ENCODE measurements around the gene TANC1. TPM values are rescaled to one million over a fixed set of nuclear protein-coding genes. Genes with fewer than 3 reads are reported as not detected.

Gene TANC1
- polyA plus RNA-seq, 1 donor = 29.3 TPM

DNA sequence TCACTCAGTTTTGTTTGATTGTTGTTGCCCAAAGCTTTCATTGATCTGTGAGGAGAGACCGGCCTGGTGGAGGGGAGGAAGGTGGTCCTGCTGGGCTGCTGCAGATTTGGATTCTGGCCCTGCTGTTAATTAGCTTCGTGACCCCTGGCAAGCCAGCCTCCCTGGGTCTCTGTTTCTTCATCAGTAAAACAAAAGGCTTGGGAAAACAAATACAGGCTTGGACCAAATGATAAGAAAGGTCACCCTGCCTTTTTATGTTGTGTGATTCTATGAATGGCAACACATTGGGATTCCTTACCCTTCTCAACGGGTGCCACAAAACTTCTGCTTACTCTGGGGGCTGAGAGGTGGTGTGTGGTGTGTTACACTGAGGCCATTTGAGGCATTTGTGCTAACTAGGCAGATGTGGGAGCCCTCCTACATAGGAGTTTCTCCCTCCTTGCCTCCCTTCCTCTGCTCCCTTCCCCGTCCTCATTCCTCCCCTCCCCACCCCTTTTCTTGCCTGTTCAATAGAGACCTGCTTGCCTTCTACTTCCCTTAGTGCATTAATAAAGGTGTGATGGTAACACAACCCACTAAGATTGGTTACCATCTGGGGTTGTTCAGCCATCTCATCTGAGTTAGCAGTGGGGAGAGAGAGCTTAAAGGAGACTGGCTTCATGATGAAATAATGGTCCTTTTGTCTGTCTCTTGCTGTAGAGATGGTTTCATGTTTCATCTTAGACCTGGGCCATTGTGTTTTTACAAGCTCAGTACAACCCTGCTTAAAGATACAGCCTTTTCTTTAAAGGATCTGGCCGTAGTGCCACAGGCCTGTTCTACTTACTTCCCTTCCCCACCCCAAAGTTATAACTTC lies 96.2 kb downstream of the TANC1 start:
- DNase-seq = no peak

DNA sequence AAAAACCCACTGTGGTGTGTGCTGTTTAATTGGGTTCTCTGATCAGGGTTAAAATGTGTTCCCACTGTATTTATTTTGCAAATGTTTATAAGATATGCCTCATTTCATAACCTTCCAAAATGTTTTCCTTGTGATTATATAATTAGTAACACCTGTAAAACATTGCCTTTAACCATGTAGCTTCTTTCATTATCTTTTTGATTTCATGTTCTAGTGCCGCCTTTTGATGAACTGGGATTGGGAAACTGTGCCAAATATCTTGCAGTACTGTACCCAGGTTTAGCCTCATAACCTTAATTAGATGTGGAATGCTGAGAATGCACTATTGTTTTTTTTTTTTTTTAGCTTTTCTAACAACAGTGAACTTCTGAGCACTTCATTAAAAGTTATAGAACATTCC lies 96.9 kb downstream of the TANC1 start:
- DNase-seq = no peak

DNA sequence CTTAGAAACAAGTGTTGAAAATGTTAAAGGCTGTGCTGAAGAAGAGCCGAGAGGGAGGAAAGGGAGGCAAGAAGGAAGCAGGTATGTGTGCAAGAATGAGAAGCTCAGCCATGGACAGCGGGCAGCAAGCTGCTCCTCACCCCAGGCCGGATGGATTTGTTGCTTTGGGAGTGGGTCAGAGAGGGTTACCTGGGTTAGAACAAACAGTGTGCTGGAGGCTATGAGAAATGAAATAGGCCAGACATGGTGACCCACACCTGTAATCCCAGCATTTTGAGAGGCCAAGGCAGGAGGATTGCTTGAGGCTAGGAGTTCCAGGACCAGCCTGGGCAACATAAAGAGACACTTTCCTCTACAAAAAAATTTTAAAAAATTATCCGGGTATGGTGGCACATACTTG lies 97.5 kb downstream of the TANC1 start:
- no peak for DNase-seq

DNA sequence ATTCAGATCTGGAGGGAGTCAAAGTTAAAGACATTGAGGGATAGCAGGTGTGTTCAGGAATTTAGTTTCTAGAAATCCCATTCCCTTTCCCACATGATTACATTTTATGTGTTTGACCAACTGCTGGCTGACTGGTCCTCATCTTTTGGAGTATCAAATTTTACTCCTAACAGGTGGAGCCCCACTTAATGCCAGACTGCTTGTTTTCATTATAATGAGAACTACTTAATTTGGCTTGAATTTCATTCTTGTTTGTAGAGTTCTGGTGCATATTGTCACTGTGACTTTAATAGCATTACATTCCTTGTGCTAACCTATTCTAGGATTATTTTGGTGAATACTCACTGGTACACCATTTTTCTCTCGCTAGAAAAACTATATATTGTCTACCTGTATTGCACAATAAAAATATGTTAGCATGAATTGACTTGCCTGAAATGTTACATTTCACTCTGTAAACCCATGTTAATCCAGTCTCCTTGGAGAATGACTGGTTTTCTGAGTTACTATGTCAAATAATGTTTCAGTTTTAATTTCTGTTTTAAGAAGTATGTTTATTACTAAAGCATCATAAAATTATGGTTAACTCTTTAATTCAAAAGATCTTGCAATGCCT lies 98.2 kb downstream of the TANC1 start:
- DNase-seq = no peak

DNA sequence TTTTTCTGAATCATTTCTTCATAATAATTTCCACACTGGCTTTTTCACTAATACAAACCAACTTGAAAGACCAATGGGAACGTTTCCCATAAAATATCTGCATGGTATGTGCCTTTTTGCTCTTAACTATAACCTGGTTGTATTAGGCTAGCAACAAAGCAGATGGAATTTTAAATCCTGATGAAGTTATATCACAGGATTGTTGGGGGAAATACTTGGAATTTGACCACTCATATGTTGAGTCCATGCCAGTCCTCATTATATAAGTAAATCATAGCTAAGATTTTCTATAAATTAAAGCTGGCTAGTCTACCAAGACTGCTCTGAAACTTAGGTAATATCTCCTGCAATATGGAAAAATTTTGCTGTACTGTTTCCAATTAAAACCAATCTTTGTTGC lies 99.5 kb downstream of the TANC1 start:
- no peak for DNase-seq

DNA sequence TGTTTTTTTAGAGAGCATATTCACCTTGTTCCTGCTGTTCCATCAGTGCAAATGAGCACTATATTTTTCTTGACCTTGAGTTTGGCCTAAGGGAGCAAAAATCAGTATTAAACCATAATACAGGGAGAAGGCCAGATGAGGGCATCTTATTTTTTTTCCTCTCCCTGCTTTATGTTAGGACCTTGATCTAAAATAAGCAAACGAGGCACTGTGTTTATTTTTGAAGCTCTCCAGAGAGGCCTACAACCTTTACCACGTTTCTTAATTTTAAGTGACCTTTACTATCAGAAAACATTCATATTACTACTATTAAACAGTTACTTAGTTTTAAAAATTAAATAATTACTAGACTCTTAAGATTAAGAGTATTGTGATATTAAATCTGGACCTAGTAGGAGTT lies 100.8 kb downstream of the TANC1 start:
- DNase-seq = no peak

DNA sequence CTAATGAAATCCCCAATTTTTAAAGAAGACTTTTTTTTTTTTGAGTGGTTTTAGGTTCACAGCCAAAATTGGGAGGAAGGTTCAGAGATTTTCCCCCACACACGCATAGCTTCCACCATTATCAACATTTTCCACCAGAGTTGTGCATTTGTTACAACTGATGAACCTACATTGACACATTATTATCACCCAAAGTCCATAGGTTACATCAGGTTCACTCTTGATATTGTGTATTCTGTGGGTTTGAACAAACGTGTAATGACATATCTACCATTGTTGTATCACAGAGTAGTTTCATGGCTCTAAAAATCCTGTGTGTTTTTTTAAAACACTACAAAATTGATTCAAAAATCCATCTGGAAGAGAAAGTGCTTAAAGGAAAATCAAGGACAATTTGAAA lies 101.8 kb downstream of the TANC1 start:
- no peak for DNase-seq

DNA sequence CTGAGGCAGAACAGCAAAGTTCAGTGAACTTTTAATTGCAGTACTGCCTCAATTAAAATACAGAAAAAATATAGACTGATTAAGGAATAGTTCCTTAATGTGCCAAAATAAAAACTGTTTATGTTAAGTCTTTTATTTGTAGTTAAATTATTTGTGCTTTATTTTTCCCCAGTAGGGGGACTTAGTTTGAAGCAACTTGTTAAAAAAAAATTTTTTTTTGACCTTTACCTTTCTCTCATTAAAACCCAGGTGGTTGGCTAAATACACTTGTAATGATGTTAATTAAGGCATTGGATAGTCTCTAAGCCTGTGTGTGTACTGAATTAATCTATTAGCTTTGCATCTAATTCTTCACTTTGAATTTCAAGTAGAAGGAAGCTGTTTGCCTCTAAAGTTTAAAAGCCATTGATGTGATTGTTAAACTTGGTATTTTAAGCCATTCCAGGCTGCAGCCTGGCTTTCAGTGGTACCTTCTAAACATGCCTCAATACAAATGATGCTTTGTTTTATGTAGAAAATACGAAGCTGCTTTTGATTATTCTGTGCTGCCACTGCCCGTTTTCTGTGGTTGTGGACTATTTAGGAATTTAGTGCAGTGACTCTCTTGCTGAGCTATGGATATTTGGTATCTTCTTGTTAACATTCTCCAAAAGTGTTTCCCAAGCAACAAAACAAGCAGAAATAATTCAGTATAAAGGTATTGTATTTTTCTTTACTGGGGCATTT lies 102.9 kb downstream of the TANC1 start:
- DNase-seq = no peak

DNA sequence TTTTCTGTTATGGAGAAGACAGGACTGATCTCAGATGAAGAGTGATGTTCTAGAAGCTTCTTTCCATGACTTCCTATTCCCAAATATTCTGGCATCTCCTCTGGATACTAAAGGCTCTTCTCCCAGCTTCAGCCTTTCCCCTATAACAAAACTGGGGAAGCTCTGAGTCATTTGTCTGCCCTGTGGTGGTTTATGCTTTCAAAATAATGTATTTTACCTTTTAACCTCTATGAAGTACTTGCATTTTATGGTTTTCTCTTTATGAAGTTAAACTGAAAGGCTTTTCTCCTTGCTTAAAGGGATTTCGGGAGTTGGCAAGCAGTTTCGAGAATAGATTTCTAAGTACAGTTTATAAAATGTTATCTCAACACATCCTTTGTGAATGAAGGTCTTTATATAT lies 104.4 kb downstream of the TANC1 start:
- no peak for DNase-seq

DNA sequence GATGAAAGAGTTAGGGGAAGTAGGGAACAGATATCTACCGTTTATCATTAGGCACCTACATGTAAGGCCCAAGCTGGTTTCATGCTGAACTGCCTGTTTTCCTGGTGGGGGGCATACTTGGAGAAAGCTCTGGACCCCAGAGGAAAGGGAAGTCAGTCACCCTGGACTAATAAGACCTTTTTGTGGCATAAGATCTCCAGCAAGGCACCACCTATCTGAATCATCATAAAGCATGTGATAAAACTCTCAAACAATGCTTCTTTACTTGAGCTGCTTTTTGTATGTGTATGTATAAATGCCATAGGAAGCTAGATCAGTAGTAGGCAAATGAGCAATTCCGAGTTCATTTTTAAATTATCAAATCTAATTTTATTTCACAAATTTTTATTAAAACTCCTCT lies 104.8 kb downstream of the TANC1 start:
- DNase-seq = no peak

DNA sequence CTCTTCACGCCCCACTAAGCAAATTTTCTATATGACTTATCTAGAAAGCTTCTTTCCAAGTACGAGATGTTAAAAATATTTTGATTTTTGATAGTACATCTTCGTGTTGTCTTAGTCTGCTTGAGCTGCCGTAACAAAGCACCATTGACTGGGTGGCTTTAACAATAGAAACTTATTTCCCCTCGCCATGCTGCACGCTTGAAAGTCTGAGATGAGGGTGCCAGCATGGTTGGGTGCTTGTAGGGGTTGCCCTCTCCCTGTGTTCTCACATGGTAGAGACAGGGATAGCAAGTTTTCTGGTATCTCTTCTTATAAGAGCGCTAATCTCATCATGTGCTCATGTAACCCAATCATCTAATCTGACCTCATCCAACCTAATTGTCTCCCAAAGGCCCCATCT lies 106.2 kb downstream of the TANC1 start:
- DNase-seq = no peak

DNA sequence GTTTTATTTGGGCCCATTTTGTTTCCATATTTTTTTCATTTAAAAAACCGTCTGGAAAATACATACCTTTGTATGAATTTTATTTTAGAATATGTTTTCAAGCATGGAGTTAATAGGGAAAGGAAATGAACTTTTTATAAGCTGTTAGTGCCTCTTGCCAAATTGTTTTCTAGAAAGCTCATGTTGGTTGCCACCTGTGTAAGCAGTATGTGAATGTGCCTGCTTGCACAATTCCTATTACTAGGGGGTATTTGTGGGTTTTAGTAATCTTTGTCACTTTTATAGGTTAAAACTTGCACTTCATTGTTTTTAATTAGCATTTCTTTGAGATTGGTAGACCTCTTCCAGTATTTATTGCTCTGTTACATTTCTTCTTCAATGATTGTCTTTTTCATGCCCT lies 107.3 kb downstream of the TANC1 start:
- DNase-seq = no peak

DNA sequence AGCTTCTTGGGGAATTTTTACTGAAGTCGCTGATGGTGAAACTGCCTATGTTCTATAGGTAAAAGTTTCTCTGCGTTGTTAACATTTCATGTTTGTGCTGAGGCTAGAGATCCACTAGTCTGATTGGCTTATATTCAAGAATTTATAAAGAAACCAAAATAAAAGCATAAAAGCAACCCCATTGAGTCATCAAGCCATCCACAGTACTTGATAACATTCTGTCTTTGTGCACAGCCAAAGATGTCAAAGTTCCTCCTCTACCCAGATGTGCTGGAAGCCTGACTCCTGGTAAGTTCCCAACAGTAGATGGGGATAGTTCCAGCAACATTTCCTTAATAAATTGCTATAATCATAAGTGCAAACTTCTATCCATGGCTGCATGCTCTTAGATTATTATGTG lies 107.8 kb downstream of the TANC1 start:
- no peak for DNase-seq

DNA sequence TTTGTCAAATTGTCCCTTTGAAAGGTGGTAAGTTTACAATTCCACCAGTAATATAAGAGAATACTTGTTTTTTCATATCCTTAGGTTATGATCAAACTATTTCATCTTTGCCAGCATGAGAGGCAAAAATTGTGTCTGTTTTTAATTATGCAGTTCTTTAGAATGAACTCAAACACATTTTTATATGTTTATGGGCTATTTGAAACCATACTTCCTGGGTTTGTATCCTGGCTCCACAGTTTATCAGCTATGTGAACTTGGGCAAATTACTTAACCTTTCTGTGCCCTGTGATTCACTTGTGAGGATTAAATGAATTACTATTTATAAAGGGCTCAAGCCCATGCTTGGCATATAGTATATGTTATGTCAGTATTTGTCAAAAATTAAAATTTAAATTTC lies 109.4 kb downstream of the TANC1 start:
- DNase-seq = no peak

DNA sequence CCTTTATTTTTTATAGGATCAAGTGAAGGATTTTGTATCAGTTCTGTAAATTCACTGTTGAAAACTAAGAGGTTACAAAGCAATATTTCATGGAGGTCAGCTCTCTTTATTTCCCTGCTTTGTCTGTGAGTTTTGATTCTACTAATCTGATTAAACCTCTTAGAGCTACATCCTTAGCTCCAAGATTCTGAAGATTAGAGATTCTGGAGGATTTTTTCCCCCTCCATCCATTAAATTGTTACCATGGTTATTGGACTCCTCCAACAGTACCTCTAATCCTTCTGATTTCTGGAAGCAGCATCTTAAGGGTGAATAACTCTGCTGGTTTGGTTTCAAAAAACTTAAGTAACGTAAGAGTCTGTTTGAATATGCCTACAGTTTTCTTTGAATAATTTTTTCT lies 110.0 kb downstream of the TANC1 start:
- DNase-seq = no peak

DNA sequence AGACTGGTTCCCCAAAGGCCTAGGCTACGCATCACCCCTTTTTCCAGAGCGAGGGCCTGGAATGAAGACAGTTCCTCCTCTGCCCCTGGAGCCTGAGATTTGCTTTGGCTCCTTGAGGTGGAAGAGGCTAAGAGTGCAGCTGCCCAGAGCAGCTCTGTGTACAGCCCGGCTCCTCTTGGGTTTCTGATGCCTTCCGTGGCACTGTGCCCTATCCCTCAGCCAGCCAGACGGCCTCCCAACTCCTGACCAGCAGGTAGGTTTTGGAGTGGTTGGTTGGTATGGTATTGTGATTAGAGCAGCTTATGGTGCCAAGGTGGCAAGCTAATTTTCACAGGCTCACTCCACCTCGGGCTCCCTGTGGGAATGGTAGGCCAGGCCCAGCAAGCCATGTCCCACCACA lies 112.2 kb downstream of the TANC1 start:
- DNase-seq = no peak

DNA sequence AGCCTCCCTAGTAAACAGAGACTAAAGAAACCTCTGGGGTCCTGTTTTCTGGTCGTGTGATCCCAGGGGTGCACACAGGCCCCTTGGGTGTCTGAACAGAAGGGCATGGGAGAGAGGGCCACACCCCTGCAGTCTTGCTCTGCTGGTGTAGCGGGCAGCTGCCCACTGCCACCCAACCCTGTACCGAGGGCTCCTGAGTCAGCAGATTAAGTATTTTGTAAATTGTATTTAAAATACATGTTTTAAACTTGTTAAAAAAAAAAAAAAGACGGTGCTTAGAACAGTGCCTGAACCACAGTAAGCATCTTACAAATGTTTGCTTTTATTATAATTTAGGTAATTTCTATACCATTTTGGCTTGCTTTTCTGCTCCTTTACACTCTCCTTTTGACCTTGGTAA lies 113.7 kb downstream of the TANC1 start:
- no peak for DNase-seq

DNA sequence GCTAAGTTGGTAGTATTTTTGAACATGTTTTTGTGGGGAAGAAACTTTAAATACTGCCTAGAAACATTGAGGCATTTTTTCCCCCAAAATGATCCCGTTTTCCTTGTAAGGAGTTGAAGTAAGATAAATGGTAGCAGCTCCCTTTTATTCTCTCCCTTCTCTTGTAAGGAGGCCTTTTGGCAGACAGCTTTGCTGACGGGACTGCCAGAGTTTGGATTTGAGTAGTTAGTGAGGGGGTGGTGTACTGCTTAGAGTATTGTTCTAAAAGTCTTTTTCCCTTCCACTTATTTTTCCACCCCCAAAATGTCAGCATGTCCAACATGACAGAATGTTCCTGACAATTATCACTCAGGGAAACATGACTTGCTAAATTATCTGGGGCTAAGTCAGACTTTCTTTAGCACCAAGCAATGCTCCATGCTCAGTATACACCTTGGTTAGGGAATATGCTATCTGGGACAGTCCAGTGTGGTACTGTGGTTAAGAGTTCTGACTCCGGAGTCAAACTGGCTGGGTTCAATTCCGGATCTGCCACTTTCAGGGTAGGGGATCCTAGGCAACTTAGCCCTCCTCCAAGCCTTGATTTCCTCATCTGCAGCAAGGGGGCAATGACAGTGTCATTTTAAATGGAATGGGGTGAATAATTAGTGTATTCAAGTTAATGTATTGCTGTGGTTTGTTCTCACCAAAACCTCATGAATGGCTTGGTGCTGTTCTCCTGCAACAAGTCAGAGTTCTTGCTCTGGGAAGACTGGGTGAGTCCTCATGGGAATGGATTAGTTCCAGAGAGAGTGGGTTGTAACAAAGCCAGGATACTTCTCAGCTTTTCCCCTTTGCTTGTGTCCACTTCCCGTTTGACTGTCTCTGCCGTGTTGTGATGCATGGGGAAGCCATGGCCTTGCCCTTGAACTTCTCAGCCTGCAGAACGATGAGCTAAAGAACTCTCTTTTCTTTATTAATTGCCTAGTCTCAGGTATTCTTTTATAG lies 116.2 kb downstream of the TANC1 start:
- no peak for DNase-seq

DNA sequence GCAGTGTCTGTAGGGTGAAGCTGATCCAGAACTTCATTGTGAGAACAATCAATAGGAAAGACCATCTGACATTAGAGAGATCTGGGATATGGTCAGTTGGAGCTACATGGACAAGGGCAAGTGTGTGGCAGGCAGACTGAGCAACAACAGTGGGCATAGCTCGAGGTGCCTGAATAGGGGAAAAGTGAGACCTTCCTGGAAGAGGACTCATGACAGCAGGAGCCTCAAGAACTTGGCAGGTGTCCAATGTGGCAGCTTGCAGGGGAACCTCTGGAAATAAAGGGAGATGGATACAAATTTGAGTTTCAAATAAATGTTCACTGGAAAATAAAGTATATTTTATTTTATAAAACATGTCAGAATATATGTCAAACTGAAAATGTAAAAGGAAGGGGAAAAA lies 117.9 kb downstream of the TANC1 start:
- DNase-seq = no peak

DNA sequence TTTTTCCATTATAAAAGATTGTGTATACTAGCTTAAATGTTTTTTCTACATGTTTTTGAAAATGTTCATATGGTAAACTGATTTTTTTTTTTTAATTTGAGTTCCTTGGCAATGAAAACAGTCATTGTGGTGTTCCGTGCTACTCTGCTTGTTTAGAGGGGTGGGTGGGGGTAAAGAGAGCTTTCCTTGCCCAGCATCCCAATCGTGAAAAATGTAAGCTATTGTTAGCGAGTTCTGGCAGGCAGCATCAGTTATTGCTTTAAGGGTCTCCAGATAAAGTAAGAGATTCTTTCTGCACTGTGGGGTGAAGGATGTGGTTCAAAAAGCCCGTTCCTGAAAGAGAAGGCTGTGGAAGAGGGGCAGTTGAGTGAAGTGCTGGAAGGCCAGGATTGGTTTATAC lies 118.4 kb downstream of the TANC1 start:
- no peak for DNase-seq

DNA sequence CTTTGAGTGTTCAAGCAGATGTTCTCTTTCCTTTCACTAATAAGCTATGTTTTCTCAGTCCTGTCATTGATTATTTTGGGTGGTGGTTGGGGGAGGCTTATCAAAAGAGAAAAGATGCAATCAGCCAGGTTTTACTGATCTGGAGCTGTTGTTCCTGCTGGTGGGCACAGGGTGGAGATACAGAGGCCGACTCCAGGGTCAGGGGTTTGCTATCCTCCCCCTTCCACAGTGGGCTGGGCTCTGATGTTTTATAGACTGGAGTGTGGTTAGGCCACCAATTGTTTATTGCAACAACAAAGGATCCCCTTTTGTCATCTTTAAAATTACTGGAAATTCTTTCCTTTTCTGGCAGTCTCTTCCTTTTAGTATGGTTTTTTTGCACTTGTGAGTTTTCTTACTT lies 120.5 kb downstream of the TANC1 start:
- DNase-seq = no peak

DNA sequence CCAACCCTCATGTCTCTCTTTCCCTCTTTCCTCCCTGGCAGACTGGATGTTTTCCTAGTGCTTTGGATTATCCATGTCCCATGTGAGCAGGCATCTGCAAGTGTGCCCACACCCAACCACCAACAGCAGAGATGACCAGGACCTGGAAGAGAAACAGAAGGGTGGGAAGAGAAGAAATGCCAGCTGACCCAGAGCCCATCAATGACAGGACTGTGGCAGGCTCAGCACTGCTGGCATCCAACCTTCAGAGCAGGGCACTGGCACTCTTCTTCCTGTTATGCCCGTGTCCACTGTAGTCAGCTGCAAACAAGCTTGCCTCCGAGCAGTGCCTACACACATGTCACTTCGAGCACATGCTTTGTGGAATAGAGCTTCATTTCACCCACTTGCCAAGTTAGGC lies 121.1 kb downstream of the TANC1 start:
- no peak for DNase-seq
